Heart left ventricle (tissue), 16 donors: ENCODE results near the gene XXYLT1. TPM values are rescaled to one million over a fixed set of nuclear protein-coding genes. Genes with fewer than 3 reads are reported as not detected.
A peak's percentile ranks its signal among the peaks of the same experiment; 100 is the strongest.

Experiments
- ATAC-seq, 4 donors: fragments of 200-7000 bp; cut with Tn5 transposase; one replicate each; pipeline ENCODE4 v1.9.1; 2020 to 2022; ENCODE audit warnings: moderate library complexity in 4 of 4, mild to moderate bottlenecking in 3 of 4, moderate number of reproducible peaks in 1 of 4
- DNase-seq, 5 donors: peaks; one replicate each; pipeline ENCODE4 v3.0.0-alpha.2; 2020
- H3K27ac ChIP-seq, 12 donors: fragments of 200-600 bp; sonication (generic) in 4 of 12; one replicate each; pipeline versions ENCODE4 v1.5.0 to v1.8.0; 2016 to 2022; ENCODE audit warnings: mild to moderate bottlenecking in 2 of 12
- H3K27me3 ChIP-seq, 9 donors: fragments of 200-600 bp; sonication (generic) in 2 of 9; one replicate each; pipeline versions ENCODE4 v1.5.1 to v1.8.0; 2016 to 2022; ENCODE audit warnings: mild to moderate bottlenecking in 3 of 9
- H3K36me3 ChIP-seq, 9 donors: fragments of 200-600 bp; sonication (generic) in 2 of 9; one replicate each; pipeline versions ENCODE4 v1.5.0 to v1.8.0; 2018 to 2022; ENCODE audit warnings: mild to moderate bottlenecking in 2 of 9
- H3K4me1 ChIP-seq, 12 donors: fragments of 200-600 bp; sonication (generic) in 4 of 12; one replicate each; pipeline versions ENCODE4 v1.5.0 to v1.8.0; 2016 to 2022; ENCODE audit warnings: mild to moderate bottlenecking in 3 of 12
- H3K4me3 ChIP-seq, 12 donors: fragments of 200-600 bp; sonication (generic) in 4 of 12; one replicate each; pipeline versions ENCODE4 v1.5.0 to v1.8.0; 2017 to 2022; ENCODE audit warnings: mild to moderate bottlenecking in 9 of 12, moderate library complexity in 4 of 12
- H3K9me3 ChIP-seq, 12 donors: fragments of 200-600 bp; sonication (generic) in 4 of 12; one replicate each; pipeline versions ENCODE4 v1.5.0 to v1.8.0; 2016 to 2022; ENCODE audit warnings: mild to moderate bottlenecking in 1 of 12
- CTCF ChIP-seq, 12 donors: fragments of 200-600 bp; sonication (generic) in 4 of 12; IDR thresholded peaks; one replicate each; pipeline versions ENCODE4 v1.5.0 to v1.8.0; 2018 to 2022; ENCODE audit warnings: antibody characterized with exemption in 12 of 12, mild to moderate bottlenecking in 5 of 12
- POLR2A ChIP-seq, 2 donors: fragments of 450-650 bp; IDR thresholded peaks; one replicate each; pipeline ENCODE4 v1.6.1; 2017; ENCODE audit warnings: antibody characterized with exemption in 2 of 2, mild to moderate bottlenecking in 2 of 2, moderate library complexity in 2 of 2
- WGBS, 4 donors: extraction: QIAGEN DNeasy Blood & Tissue Kit in 2 of 4; methylation state at CpG; one replicate each; pipeline versions ENCODE4 v1.1.5 to v1.1.7; 2013 to 2018; 5-methylcytosine and 5-hydroxymethylcytosine counted together
- intact Hi-C, 10 donors: fragments of 100-400 bp; cut with DNase I; formaldehyde crosslinking; loops; one replicate each; pipeline versions ENCODE4 v1.11.1 to v1.14.2; 2022
- polyA plus RNA-seq, 2 donors: library from polyadenylated mRNA; stranded (reverse); fragments of 200-250 nt; gene quantifications; one replicate each; pipeline ENCODE4 v1.2.3, GENCODE V29; 2013
- total RNA-seq, 9 donors: library from RNA; depleted of rRNA in 2 of 9; stranded (reverse); fragments of >200 nt in 2 of 9; fragmentation: NEBNext Ultra II Directional in 3 of 9; extraction: Animal tissue kit (Norgen Biotek cat#: 25700) in 3 of 9; gene quantifications; one replicate each; pipeline versions ENCODE4 v1.1.0 to v1.2.4, GENCODE V29; 2016 to 2023
- donor health status: ischemic (EF 13 %, LVEDD 7.1; RV severe dilation, severe dysfunction).
- donor health status: healthy with polysubstance abuse.
- donor health status: DM: no; HTN: yes; CAD: no.
- donor health status: DM: no; HTN: no; CAD: no.
- donor health status: ischemic (EF 25% LVEDD 6.9; RV normal size, moderate dysfunction).
- donor health status: ischemic (EF 25% LVEDD 5.7; RV mildly dilated, moderate dysfunction).
- donor health status: healthy.
- donor health status: DM: yes; HTN: yes; CAD: no.
- donor health status: ischemic (EF 35%, LVEDD 5.7; RV mildly dilated, moderate dysfunction).
- donor health status: nonischemic (EF 11% LVEDD 7.7; RV severe dilation, severe dysfunction).
- donor health status: DM: yes; HTN: yes; CAD: no.
- donor health status: PGD.
- donor health status: ischemic (EF 29% LVEDD 5.4; RV normal size, mild dysfunction).
- donor health status: nonischemic (EF 23%, LVEDD 6.1; RV moderate dilation, normal function).

Gene XXYLT1
- total and polyA plus RNA-seq, 11 donors: 1.9 to 8.6 (median 4.8) TPM

- no peak for ATAC-seq
- Histone ChIP-seq H3K4me3 (no peak overlapping the region), H3K27ac (no peak overlapping the region), H3K4me1 (peaks cover 11 to 41% (median 31%) of the 10 kb centered on the region in 12 donors), H3K27me3 (no peaks in the 10 kb centered on the region), H3K36me3 (no peaks in the 10 kb centered on the region), H3K9me3 (no peaks in the 10 kb centered on the region)
- peak in 1 of 5 donors; percentile 28 for DNase-seq
- 64 to 90% (median 81%) methylated on average over 5 of the region's 5 CpGs for WGBS, 4 donors
- no peak for TF ChIP-seq CTCF (IDR thresholded peaks at IDR 0.05)
- intact Hi-C loops: no loop called here
These were observed 186.2 kb downstream of the XXYLT1 start for GRCh38 chr3:195084746-195085145.

- peak in 2 of 5 donors; percentile 6 to 28 for DNase-seq
- WGBS, 4 donors: 94 to 98% (median 97%) methylated on average over 15 of the region's 15 CpGs
- Histone ChIP-seq H3K27ac (peak overlapping the region in 1 of 12 donors; percentile 84), H3K27me3 (no peaks in the 10 kb centered on the region), H3K4me3 (no peak overlapping the region), H3K36me3 (no peaks in the 10 kb centered on the region), H3K9me3 (no peaks in the 10 kb centered on the region), H3K4me1 (peaks cover 11 to 52% (median 38%) of the 10 kb centered on the region in 12 donors)
- TF ChIP-seq CTCF (IDR thresholded peaks at IDR 0.05) (no peak), POLR2A (IDR thresholded peaks at IDR 0.05) (no peak)
- intact Hi-C loops: no loop called here
- ATAC-seq: no peak
These were observed 187.3 kb downstream of the XXYLT1 start for GRCh38 chr3:195083659-195084058.

- H3K4me1 ChIP-seq: peaks cover 11 to 54% (median 38%) of the 10 kb centered on the region in 12 donors
- intact Hi-C loops: no loop called here
- H3K9me3 ChIP-seq: no peaks in the 10 kb centered on the region
- H3K4me3 ChIP-seq: no peak overlapping the region
- ATAC-seq (no peak), DNase-seq (peak in 2 of 5 donors; percentile 11 to 39)
- peak overlapping the region in 8 of 12 donors; percentile 17 to 96 (median 84) for H3K27ac ChIP-seq
- 72 to 85% (median 80%) methylated on average over 10 of the region's 10 CpGs for WGBS, 4 donors
- no peaks in the 10 kb centered on the region for H3K27me3 ChIP-seq
- H3K36me3 ChIP-seq: no peaks in the 10 kb centered on the region
- TF ChIP-seq CTCF (IDR thresholded peaks at IDR 0.05): no peak
- no peak for TF ChIP-seq POLR2A (IDR thresholded peaks at IDR 0.05)
These were observed 188.1 kb downstream of the XXYLT1 start for GRCh38 chr3:195082811-195083210.

GRCh38 chr3:195081242-195081963, 189.6 kb downstream of the XXYLT1 start:
- Histone ChIP-seq H3K9me3 (no peaks in the 10 kb centered on the region), H3K4me3 (peak overlapping the region in 2 of 12 donors; percentile 2 to 24), H3K27me3 (no peaks in the 10 kb centered on the region), H3K4me1 (peaks cover 11 to 47% (median 38%) of the 10 kb centered on the region in 12 donors), H3K27ac (peak overlapping the region; percentile 65 to 96 (median 84)), H3K36me3 (no peaks in the 10 kb centered on the region)
- TF ChIP-seq CTCF (IDR thresholded peaks at IDR 0.05) (peak in 1 of 12 donors; percentile 7), POLR2A (IDR thresholded peaks at IDR 0.05) (no peak)
- 31 to 43% (median 39%) methylated on average over 12 of the region's 12 CpGs for WGBS, 4 donors
- DNase-seq: peak in 2 of 5 donors; percentile 27 to 35
- ATAC-seq: peak; percentile 31 to 62 (median 46)
- intact Hi-C loops: no loop called here
